HL-60 (cell line): ENCODE results near the gene CACYBP.
"Not testable (repeated sequence)": the region's sequence is repeated elsewhere in the genome, so short reads cannot be mapped to it uniquely, and the experiment has no call there.

Source experiments
- DNase-seq, 2 experiments: peaks; one replicate each; pipeline ENCODE4 v3.0.0-alpha.2; 2010 to 2020; ENCODE audit warnings: low read depth in 1 of 2, low spot score in 1 of 2
- H3K27ac ChIP-seq: fragments of 250-450 bp; sonication (Bioruptor Pico); replicated peaks from 2 replicates; pipeline ENCODE4 v1.5.1; 2020; ENCODE audit warnings: mild to moderate bottlenecking, moderate library complexity
- H3K27me3 ChIP-seq: fragments of 250-450 bp; sonication (Bioruptor Pico); 2 replicates; pipeline ENCODE4 v1.5.1; 2021; ENCODE audit warnings: mild to moderate bottlenecking, moderate library complexity; ENCODE audit not compliant: insufficient read depth, poor library complexity, severe bottlenecking
- H3K4me3 ChIP-seq: replicated peaks from 2 replicates; pipeline ENCODE4 v1.5.1; 2011; ENCODE audit warnings: mild to moderate bottlenecking, control low read depth, low read length; ENCODE audit not compliant: insufficient read depth
- GABPA ChIP-seq: IDR thresholded peaks from 2 replicates; pipeline ENCODE4 v1.6.1; 2012; ENCODE audit warnings: low read depth
- POLR2AphosphoS5 ChIP-seq: IDR thresholded peaks from 2 replicates; pipeline ENCODE4 v1.6.1; 2012; ENCODE audit warnings: low read depth
- SPI1 ChIP-seq: IDR thresholded peaks from 2 replicates; pipeline ENCODE4 v1.6.1; 2012; ENCODE audit warnings: low read depth, mild to moderate bottlenecking, borderline replicate concordance
- TF ChIP-seq, protein P1 (sequence below): IDR thresholded peaks from 2 replicates; pipeline ENCODE4 v1.6.1; 2012; ENCODE audit warnings: low read depth; ENCODE audit not compliant: insufficient replicate concordance
- TF ChIP-seq, protein P2 (sequence below): IDR thresholded peaks from one replicate; pipeline ENCODE4 v1.5.1; 2011; ENCODE audit warnings: low read length, control low read depth, inconsistent platforms; ENCODE audit not compliant: insufficient read depth

CACYBP gene

DNA sequence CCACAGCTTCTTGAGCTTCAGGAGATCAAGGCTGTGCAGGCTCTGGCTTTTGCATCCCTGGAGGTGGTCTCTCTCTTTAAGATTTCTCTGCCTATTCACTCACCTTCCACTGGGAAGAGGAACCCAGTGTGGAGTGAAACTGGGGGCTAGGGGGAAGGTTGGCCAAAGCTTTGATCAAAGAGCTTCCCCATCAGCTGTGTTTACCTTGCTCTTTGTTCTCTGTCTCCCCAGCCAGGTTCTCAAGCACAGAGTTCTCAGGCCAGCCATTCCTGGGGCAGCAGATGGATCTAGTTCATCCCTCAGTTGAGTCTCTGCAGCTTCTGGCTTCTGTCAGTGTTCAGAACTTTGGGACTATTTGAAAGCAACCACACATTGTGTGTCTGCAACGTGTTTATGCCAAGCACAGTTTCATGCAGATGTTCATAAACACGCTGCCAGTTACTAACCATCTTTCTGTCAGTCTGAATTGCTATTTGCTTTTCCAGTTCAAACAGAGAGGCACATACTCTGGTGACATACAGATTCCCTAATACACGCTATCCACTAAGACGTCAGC lies 40.7 kb downstream of the CACYBP start:
- TF ChIP-seq GABPA (no peak), POLR2AphosphoS5 (no peak), SPI1 (no peak)
- DNase-seq, result no peak
- H3K4me3 ChIP-seq, result no peak overlapping the region
- H3K27me3 ChIP-seq, result no peaks in the 10 kb centered on the region
- H3K27ac ChIP-seq, result no peak overlapping the region

- Histone ChIP-seq H3K27me3 (no peaks in the 10 kb centered on the region), H3K4me3 (no peak overlapping the region), H3K27ac (no peak overlapping the region)
- TF ChIP-seq, protein P1, sequence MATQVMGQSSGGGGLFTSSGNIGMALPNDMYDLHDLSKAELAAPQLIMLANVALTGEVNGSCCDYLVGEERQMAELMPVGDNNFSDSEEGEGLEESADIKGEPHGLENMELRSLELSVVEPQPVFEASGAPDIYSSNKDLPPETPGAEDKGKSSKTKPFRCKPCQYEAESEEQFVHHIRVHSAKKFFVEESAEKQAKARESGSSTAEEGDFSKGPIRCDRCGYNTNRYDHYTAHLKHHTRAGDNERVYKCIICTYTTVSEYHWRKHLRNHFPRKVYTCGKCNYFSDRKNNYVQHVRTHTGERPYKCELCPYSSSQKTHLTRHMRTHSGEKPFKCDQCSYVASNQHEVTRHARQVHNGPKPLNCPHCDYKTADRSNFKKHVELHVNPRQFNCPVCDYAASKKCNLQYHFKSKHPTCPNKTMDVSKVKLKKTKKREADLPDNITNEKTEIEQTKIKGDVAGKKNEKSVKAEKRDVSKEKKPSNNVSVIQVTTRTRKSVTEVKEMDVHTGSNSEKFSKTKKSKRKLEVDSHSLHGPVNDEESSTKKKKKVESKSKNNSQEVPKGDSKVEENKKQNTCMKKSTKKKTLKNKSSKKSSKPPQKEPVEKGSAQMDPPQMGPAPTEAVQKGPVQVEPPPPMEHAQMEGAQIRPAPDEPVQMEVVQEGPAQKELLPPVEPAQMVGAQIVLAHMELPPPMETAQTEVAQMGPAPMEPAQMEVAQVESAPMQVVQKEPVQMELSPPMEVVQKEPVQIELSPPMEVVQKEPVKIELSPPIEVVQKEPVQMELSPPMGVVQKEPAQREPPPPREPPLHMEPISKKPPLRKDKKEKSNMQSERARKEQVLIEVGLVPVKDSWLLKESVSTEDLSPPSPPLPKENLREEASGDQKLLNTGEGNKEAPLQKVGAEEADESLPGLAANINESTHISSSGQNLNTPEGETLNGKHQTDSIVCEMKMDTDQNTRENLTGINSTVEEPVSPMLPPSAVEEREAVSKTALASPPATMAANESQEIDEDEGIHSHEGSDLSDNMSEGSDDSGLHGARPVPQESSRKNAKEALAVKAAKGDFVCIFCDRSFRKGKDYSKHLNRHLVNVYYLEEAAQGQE, result no peak
- TF ChIP-seq POLR2AphosphoS5 (no peak), GABPA (no peak), SPI1 (no peak)
- TF ChIP-seq, protein P2, sequence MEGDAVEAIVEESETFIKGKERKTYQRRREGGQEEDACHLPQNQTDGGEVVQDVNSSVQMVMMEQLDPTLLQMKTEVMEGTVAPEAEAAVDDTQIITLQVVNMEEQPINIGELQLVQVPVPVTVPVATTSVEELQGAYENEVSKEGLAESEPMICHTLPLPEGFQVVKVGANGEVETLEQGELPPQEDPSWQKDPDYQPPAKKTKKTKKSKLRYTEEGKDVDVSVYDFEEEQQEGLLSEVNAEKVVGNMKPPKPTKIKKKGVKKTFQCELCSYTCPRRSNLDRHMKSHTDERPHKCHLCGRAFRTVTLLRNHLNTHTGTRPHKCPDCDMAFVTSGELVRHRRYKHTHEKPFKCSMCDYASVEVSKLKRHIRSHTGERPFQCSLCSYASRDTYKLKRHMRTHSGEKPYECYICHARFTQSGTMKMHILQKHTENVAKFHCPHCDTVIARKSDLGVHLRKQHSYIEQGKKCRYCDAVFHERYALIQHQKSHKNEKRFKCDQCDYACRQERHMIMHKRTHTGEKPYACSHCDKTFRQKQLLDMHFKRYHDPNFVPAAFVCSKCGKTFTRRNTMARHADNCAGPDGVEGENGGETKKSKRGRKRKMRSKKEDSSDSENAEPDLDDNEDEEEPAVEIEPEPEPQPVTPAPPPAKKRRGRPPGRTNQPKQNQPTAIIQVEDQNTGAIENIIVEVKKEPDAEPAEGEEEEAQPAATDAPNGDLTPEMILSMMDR, result no peak
- DNase-seq, result no peak
Observed at GRCh38 chr1:175042650-175043049, 42.9 kb downstream of the CACYBP start.

GRCh38 chr1:175043824-175044223 lies 44.1 kb downstream of the CACYBP start:
- Histone ChIP-seq H3K27ac (no peak overlapping the region), H3K4me3 (no peak overlapping the region), H3K27me3 (no peaks in the 10 kb centered on the region)
- TF ChIP-seq, protein P1, result no peak
- no peak for TF ChIP-seq GABPA
- no peak for TF ChIP-seq POLR2AphosphoS5
- TF ChIP-seq, protein P2, result no peak
- DNase-seq, result no peak

DNA sequence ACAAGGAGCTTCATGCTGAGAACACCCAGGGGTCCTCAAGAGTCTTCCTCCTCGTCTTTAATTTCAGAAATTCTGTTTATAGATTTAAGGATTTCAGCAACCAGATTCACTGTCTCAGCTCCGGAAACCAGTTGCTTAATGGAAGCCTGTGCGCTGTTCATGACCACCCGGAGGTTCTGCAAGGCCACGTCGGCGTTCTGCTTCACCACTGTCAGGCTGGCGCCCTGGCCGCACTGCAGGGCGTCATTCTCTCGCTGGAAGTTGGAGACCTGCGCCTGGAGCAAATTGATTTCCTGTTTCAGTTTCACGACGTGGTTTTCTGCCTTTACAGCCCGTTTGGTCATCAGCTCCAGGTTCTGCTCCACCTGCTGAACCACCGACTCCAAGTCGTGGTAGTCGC lies 44.8 kb downstream of the CACYBP start:
- H3K27me3 ChIP-seq, H3K27ac ChIP-seq, H3K4me3 ChIP-seq, DNase-seq: not testable (repeated sequence)

GRCh38 chr1:175045097-175045496 lies 45.4 kb downstream of the CACYBP start:
- Histone ChIP-seq H3K4me3 (no peak overlapping the region), H3K27me3 (no peaks in the 10 kb centered on the region), H3K27ac (no peak overlapping the region)
- TF ChIP-seq, protein P2, result no peak
- DNase-seq, result no peak
